GM13976 (cell line): ENCODE measurements around the gene KLC3.

Source experiments
- DNase-seq: peaks from one replicate; pipeline ENCODE4 v3.0.0; 2012; ENCODE audit warnings: low spot score
- CTCF ChIP-seq: IDR thresholded peaks from 2 replicates; pipeline ENCODE4 v1.5.1; 2012; ENCODE audit warnings: borderline replicate concordance, mild to moderate bottlenecking; ENCODE audit not compliant: insufficient read depth; ENCODE audit errors: extremely low read depth, missing control alignments, control extremely low read depth
- in situ Hi-C: fragments of 300-500 bp; cut with MboI; formaldehyde crosslinking; loops from one replicate; pipeline ENCODE4 v1.12.0; 2022; ENCODE audit warnings: low sequenced_read_pairs, mixed read lengths, inconsistent platforms; ENCODE audit not compliant: unreplicated experiment

KLC3 gene

GRCh38 chr19:45385392-45386221 lies 45.1 kb downstream of the KLC3 start:
- in situ Hi-C loops: no loop called here
- no peak for TF ChIP-seq CTCF
- no peak for DNase-seq

GRCh38 chr19:45391346-45391745 lies 50.8 kb downstream of the KLC3 start:
- in situ Hi-C loops: no loop called here
- peak; percentile 31 for DNase-seq
- no peak for TF ChIP-seq CTCF

GRCh38 chr19:45391871-45392665 lies 51.5 kb downstream of the KLC3 start:
- no peak for DNase-seq
- in situ Hi-C loops: no loop called here
- TF ChIP-seq CTCF: no peak

GRCh38 chr19:45395821-45396617 lies 55.5 kb downstream of the KLC3 start:
- in situ Hi-C loops: no loop called here
- no peak for TF ChIP-seq CTCF
- DNase-seq: peak; percentile 26

- DNase-seq: no peak
- in situ Hi-C loops: no loop called here
- TF ChIP-seq CTCF: no peak
These were observed 59.6 kb downstream of the KLC3 start for GRCh38 chr19:45400192-45400591.
